GM19395 (cell line): Measurements from ENCODE around the gene HSPB9.
"Not testable (repeated sequence)": the region's sequence is repeated elsewhere in the genome, so short reads cannot be mapped to it uniquely, and the experiment has no call there.

Source experiments
- ATAC-seq: cut with Tn5 transposase; IDR thresholded peaks from one replicate; pipeline ENCODE4 v1.9.1; 2021; ENCODE audit warnings: mild to moderate bottlenecking, moderate library complexity; ENCODE audit not compliant: unreplicated experiment

HSPB9 gene

DNA sequence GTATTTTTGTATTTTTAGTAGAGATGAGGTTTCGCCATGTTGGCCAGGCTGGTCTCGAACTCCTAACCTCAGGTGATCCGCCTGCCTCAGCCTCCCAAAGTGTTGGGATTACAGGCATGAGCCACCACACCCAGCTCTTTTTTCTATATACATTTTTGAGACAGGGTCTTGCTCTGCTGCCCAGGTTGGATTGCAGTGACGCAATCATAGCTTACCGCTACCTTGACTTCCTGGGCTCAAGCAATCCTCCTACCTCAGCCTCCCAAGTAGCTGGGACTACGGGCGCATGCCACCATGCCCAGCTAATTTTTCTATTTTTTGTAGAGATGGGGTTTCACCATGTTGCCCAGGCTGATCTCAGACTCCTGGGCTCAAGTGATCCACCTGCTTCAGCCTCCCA lies 18.1 kb downstream of the HSPB9 start:
- ATAC-seq = not testable (repeated sequence)

DNA sequence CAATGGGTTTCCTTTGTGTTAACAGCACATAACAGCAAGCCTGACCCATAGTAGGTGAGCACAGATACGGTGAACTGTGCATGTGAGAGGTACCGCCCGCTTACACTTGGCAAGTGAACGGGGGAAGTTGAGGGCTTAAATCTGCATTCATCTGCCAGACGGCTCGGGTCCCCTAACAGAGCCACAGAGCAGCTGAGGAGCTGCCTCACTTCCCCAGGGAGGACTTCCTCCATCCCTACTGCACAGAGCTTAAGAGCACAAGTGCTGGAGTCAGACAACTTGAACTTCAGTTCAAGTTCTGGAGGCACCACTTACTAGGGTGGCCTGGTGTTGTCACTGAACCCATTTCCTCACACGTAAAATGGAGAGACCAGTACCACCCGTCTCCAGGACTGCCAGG lies 18.8 kb downstream of the HSPB9 start:
- no peak for ATAC-seq

DNA sequence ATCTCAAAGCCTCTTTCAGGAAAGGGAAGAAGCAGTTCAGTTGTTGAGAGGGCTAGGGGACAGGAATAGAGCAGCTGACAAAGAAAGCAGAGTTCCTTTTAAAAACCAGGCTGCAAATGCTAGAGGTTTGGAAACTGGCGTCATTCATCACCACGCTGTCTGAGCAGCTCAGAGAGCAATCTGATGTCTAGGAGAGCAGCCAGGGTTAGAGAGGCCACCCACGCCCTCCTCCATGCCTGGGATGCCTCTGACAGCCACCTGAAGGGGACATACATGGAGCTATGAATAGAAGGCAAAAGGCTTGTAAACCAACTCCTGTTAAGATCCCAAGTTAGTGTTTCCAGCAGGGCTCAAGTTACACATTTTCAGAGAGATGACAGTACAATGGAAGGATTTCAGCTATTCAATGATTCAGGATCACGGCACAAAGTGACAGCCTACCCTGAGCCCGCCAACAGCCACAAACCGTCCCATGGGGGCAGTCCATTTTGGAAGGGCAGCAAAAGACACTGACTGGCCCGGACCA lies 19.8 kb downstream of the HSPB9 start:
- ATAC-seq = no peak

DNA sequence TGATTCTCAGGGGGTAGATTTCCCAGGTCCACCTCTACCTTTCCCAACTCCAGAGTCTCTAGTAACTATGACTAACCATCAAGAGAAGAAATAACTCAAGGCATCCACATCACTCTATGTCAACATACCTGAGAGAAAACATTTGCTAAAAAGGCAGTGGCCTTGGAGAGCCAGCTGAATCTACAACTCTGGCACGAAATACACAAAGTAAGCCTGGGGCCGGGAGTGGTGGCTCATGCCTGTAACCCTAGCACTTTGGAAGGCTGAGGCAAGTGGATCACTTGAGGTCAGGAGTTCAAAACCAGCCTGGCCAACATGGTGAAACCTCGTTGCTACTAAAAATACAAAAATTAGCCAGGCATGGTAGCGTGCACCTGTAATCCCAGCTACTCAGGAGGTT lies 20.5 kb downstream of the HSPB9 start:
- ATAC-seq = not testable (repeated sequence)

DNA sequence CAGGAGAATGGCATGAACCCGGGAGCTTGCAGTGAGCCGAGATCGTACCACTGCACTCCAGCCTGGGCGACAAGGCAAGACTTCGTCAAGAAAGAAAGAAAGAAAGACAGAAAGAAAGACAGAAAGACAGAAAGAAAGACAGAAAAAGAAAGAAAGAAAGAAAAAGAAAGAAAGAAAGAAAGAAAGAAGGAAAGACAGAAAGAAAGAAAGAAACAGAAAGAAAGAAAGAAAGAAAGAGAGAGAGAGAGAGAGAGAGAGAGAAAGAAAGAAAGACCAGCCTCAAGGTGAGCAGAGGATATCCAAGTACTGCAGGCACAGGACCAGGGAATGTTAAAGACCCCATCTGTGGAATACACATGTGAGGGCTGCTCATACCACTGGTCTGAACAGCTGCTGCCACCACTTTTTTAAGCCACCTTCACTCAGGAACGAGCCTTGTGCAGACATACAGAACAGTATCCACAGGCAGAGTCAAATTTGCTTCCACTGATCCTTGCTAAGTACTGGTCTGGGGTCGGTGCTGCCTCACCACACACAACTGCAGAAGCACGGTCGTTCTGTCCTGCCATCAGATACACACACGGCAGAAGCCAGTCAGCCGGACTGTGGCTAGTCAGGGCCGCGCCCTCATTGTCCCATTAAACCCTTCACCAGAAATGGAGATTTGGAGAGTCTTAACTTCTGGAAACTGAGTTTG lies 24.5 kb downstream of the HSPB9 start:
- no peak for ATAC-seq

DNA sequence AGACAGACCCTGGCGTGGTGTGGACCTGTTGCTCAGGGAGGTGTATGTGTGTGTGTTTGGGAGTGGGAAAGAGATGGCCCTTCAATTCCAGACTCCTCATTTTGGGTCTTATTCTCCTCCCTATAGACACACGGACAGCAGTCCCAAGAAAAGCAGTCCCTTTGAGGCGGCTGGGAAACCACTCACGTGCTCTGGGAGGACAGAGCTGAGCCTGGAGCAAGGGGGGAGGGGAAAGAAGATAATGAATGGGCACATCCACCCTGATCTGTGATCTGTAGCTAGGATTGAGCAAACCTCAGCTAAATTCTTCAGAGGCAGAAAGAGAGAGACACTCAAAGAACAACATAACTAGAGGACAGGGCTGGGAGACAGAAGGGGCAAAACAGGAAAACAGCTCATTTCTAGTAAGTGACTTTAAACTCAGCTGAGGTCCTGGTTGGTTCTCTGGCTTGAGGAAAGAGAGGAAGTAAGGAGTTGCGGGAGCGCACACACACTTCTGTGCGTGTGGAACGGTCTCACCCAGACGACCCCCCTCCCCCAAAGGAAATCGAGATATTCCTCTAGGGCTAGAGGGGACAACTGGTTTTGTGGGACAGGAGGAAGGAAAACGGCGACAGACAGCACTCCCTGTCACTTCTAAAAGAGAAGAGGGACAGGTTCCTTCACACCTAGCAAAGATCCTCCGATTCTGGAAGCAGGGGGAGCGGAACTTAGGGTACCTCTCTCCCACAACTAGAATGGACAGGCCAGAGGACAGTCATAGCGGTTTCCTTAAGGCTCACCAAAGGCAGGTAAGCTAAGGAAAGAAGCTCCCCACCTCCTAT lies 31.5 kb downstream of the HSPB9 start:
- ATAC-seq = no peak

DNA sequence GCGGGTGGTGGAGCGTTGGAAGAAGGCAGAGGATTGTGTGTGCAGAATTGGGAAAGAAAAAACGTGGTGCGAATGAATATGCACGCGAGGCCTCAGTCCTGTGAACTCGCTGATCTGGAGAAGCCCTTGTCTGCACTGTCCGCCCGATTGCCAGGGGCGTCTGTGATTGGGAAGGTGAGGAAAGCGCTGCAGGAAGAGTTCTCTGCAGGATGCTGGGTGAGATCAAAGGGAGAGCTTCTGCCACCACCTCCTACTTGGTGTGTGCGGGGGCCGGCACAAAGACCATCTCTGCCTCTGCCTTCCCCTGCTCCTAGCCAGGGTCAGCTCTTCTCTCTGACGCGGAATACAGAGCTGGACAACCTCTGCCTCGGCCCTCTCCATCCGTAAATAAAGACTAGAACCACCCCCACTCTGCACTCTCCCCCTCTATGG lies 33.0 kb downstream of the HSPB9 start:
- ATAC-seq = no peak

DNA sequence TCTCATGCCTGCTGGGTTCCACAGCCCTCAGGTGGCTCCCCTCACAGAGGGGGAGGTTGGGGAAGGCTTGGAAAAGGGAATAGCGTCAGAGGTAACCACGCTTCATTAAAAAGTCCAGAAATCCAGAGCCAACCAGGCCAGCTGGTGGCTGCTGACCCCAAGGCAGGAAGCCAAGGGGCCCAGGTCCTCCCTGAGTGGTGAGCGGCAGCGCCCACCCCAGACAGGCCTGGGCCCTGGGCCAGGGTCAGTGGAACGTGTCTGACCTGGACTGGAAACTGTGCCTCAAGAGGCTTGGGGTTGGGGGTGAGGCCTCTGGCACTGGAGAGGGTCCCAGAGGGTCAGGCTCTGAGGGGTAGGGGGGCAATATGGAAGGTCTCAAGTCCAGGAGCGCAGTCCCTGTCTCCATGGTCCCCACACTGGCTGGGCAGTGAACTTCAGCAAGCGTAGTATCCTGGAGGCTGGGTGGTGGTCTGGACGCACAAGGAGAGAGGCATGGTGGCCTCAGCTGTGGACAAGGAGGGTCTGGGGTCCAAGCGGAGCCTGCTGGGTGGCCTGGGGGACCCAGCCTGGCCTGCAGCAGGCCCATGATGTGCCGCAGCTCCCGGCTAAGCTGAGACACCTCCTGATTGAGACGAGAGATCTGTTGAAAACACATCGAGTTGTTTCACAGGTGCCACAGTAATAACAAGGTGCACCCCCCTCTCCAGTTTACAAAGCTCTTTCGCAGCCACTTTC lies 37.4 kb downstream of the HSPB9 start:
- ATAC-seq = no peak

DNA sequence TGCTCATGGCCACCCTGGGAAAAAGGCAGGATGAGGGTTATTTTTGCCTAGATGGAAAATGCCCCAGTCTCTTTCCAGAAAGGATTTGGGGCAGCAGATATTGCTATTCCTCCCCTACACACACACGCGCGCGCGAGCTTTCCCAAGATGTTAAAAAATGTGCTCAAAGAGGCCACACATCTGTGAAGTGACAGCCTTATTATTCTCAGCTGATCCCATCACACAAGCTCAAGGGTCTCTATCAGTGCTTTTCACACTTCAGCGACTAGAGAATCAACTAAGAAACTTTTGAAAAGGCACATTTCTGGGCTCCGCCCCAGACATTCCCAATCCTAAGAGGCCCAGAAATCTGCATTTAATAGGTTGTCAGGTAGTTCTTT lies 37.9 kb downstream of the HSPB9 start:
- no peak for ATAC-seq

DNA sequence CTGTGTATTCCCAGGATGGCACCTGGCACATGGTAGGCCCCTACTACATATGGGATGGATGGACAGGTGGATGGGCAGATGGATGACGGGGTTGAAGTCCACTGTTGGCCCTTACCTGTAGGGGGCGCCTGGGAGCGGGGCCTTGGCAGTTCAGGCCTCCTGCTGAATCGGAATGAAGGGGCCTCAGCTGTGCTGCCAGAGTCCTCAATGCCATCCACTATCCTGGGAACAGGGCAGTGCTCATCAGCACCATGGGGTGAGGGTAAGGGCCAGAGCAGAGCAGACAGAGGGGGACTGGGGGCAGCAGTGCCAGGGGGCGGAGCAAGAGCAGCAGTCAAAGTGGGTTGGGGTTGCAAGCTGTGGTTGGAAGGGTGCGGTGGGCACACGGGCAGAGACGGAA lies 40.5 kb downstream of the HSPB9 start:
- ATAC-seq = no peak

DNA sequence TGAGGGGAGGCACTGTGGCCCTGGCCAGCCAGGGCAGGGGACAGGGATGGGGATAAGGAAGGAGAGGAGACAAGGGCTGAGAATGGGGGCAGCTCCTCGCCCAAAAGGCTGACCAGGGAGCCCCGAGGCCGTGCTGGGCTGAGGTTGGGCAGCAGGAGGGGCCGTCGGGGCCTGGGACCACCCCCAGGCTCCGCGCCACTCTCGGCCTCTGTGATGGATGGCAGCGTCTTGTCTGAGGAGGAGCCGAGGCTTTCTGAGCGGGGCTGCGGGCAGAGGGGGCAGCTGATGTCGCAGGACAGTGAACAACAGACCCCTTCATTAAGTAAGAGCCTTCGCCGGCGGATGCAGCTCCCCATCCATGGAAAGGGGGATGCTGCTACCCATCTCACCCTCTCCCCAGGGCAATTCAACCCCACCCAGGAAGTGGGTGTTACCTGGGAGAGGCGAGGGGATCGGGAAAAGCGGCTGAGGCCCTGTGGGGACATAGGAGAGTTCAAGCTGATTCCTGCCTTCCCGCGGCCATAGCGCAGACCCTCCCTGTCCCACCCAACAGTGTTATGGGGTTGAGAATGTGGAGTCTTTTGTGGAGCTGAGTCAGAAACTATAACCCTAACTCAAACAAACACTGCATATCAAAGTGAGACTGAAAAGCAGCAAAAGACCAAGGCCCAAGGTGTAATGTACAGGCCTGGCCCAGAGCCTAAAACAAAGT lies 41.2 kb downstream of the HSPB9 start:
- ATAC-seq = no peak

DNA sequence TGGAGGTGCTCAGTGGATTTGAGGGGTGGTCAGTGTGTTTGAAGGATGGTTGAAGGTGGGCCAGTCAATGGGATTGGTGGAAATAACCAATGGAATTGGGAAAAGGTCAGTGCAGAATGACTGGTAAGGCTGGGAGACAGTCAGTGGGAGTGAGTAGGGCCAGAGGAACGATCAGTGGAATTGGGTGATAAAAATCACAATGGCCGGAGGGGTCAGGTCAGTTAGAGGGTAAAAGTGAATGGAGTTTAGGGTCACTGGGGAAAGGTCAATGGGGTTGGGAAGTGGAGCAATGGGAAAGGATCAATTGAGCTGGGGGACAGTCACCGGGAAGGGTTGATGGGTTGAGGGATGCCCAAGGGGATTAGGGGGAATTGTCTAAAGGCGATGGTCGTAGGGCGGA lies 43.1 kb downstream of the HSPB9 start:
- no peak for ATAC-seq

DNA sequence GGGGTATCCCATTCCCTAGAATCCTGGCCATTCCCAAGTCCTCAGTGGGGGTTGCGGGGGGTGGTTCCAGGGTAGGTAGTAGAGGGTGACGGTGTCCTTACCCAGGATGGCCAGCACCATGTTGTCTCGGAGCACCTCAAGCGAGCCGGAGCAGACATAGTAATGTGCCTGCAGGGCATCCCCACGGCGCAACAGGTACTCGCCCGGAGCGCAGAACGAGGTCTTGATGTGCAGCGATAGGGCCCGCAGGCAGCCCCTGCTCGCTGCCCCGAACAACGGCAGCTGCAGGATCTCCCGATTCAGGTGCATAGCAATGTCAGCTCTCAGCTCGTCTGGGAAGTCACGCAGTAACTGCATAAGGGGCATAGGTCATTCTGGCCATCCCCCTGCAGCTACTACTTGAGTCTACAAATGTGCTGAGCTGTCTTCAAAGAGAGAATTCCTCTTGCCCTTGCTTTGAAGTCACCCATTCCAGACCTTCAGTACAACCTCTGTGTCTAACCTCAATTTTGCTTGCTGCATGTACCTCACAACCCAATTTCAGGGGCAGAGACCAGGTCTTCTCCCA lies 43.7 kb downstream of the HSPB9 start:
- no peak for ATAC-seq

DNA sequence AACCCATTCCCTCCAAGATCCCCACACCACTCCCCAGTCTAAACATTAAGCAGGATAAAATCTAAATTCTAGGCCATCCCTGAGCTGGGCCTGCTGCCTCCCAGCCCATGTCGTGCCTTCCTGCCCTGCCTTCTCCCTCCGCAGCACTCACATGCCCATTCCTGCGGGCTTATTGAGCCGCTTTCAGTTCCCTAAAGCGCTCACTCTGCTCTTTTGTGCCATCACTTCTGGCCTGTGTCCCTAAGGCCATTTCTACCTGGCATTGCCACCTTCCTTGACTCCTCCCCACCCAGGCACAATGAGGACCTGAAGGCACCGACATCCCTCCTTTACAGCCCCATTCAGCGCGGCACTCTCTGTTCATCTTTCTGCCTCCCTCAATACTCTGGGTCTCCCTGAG lies 45.2 kb downstream of the HSPB9 start:
- no peak for ATAC-seq

DNA sequence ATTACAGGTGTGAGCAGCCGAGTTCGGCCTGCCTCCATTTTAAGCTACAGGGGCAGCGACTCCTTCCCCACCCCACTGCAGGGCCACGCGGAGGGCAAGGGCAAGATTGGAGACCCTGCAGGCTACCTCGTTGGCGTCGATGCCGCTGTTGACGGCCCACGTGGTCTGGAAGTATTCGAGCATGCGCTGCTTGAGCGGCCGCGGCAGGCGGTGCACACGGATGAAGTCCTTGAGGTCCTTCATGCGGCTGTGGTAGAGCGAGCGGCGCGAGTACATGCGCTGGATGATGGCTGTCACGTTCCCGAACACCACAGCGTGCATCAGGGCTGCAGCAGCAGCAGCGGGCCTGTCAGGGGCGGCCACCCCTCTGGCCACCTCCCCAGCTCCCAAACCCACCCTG lies 46.7 kb downstream of the HSPB9 start:
- no peak for ATAC-seq

DNA sequence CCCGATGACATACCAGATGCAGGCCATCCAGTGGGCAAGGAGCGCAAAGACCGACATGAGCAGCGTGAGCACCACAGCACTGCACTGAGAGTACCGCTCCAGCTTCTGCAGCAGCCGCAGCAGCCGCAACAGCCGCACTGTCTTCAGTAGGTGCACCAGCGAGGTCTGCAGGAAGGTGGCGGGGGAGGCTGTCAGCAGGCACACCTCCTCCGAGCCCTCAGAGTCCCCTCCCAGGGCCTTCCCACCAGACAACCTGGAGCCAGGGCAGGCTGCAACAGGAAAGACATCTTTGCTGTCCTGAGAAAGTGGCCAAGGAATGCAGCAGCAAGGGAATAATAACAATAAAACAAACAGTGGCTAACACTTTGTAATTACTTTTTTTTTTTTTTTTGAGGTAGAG lies 49.2 kb downstream of the HSPB9 start:
- ATAC-seq = no peak
